NCI-H446 (cell line): ENCODE results near the gene LBHD2.

ENCODE experiments used
- DNase-seq, 2 experiments: peaks; one replicate each; lab custom pipeline; 2025; lab: John Stamatoyannopoulos, UW

The LBHD2 gene

GRCh38 chr14:103132381-103133209 lies 48.6 kb downstream of the LBHD2 start:
- no peak for DNase-seq

- DNase-seq, result no peak
Observed at GRCh38 chr14:103133210-103134140, 49.5 kb downstream of the LBHD2 start.

GRCh38 chr14:103134405-103134804 lies 50.4 kb downstream of the LBHD2 start:
- no peak for DNase-seq

- DNase-seq, result no peak
Observed at GRCh38 chr14:103134919-103135318, 50.9 kb downstream of the LBHD2 start.

GRCh38 chr14:103135333-103136260 lies 51.6 kb downstream of the LBHD2 start:
- DNase-seq, result no peak

- no peak for DNase-seq
Observed at GRCh38 chr14:103136388-103137271, 52.6 kb downstream of the LBHD2 start.

- DNase-seq, result no peak
Observed at GRCh38 chr14:103137689-103138300, 53.8 kb downstream of the LBHD2 start.

GRCh38 chr14:103138301-103139131 lies 54.5 kb downstream of the LBHD2 start:
- no peak for DNase-seq

- DNase-seq, result no peak
Observed at GRCh38 chr14:103139132-103140025, 55.4 kb downstream of the LBHD2 start.
